SH-SY5Y (cell line): ENCODE data around the gene ETV7.

ENCODE experiments used
- GATA2 ChIP-seq: IDR thresholded peaks from 2 replicates; pipeline ENCODE4 v1.6.1; 2011; ENCODE audit warnings: mild to moderate bottlenecking, low read depth, low read length
- GATA3 ChIP-seq: IDR thresholded peaks from 2 replicates; pipeline ENCODE4 v1.6.1; 2011; ENCODE audit warnings: low read depth, mild to moderate bottlenecking, low read length, moderate library complexity

- no peak for TF ChIP-seq GATA2
- TF ChIP-seq GATA3, result no peak
These were observed 59.6 kb downstream of the ETV7 start for GRCh38 chr6:36327919-36328236.
